CD4-positive, alpha-beta T cell treated with Interleukin-12 subunit alpha and Interleukin-12 subunit beta, for 1 hour (primary cell): ENCODE measurements around the gene CAB39.

Source experiments
- DNase-seq: peaks from one replicate; pipeline ENCODE4 v3.0.0-alpha.2; 2020

The CAB39 gene

GRCh38 chr2:230712443-230713330 lies at the start of gene CAB39:
Gene CAB39, plus strand, starts transcription at chr2:230712842. Its CDS starts 47,160 bp downstream, at chr2:230760002.
- peak; percentile 90 for DNase-seq

- no peak for DNase-seq
Observed at GRCh38 chr2:230664128-230664527, 48.5 kb upstream of the CAB39 start.

- no peak for DNase-seq
Observed at GRCh38 chr2:230664844-230665243, 47.8 kb upstream of the CAB39 start.

GRCh38 chr2:230665263-230665691 lies 47.4 kb upstream of the CAB39 start:
- no peak for DNase-seq

DNA sequence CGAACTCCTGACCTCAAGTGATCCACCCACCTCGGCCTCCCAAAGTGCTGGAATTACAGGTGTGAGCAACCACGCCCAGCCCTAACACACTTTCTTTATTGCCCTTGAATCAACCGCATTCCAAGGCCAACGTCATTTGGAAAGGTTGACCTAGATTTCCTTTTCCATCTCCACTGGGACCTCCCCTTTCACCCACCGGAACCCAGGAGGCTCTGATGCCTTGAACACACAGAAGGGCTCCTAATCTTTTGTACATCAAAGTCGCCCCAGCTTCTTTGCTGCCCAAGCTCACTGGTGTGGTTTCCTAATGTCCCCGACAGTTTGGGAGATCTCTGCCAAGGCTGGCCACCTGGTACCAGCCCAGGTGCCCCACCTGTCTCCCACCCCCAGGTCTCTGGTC lies 46.2 kb upstream of the CAB39 start:
- no peak for DNase-seq

DNA sequence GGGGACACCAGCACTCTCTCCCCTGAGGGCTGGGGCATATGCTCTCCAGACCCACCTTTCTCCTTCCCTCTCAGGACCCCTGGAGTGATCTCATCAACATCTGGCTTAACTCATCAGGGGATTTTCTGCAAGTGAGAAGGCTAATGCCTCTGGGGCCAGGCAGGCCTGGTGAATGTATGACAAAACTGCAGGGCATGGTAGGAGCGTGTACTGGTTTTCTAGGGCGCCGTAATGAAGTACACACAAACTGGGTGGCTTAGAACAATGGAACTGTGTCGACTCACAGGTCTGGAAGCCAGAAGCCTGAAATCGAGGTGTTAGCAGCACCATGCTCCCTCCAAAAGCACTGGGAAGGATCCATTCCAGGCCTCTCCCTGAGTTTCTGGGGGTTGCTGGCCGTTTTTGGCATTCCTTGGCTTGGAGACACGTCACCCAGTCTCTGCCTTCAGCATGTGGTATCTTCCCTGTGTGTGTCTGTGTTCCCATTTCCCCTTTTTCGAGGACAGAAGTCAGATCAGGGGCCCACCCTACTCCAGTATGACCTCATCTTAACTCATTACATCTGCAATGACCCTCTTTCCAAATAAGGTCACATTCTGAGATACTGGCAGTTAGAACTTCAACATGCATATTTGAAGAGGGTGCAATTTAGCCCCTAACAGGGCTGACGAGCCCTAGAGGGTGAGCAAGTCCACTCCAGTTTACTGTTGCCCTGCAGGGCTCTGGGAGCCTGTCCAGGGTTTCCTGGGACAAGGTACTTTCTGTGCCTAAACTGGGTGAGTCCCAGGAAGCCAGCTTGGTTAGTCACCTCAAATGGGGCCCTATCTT lies 45.5 kb upstream of the CAB39 start:
- DNase-seq: no peak

DNA sequence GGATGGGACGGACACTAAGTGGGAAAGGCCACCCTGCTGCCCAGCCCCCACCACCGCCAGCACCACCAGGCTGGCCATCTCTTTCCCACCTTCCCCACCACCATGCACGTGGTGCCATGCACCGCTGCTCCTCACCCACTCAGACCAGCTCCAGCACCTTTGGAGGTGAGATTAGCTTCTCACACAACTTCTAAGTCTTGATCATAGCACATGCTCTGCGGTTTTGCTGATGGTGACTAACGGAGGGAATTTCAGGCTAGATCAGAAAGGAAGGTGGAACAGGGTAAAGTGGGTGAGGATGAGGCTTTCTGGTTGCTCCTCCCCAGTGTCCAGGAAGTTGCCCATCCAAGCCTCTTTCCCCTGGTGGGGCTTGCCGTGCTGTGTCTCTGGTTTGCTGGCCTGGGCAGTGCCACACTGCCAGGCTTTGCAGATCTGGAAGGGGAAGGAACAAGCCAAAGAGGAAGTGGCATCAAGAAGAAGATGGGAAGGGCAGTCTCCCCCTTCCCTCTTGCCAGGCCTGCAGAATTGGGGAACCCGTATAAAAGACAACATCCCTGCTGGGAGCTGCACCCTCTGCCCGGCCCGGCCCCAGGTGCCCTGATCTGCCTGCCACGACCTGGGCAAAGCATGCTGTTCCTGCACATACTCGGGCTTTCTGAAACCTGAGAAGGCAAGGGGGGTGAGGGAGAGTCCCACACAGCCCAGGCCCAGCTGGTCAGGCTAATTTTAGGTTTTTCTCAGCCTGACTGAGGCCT lies 44.3 kb upstream of the CAB39 start:
- DNase-seq: peak; percentile 23

- DNase-seq: no peak
Observed at GRCh38 chr2:230668939-230669303, 43.7 kb upstream of the CAB39 start.

DNA sequence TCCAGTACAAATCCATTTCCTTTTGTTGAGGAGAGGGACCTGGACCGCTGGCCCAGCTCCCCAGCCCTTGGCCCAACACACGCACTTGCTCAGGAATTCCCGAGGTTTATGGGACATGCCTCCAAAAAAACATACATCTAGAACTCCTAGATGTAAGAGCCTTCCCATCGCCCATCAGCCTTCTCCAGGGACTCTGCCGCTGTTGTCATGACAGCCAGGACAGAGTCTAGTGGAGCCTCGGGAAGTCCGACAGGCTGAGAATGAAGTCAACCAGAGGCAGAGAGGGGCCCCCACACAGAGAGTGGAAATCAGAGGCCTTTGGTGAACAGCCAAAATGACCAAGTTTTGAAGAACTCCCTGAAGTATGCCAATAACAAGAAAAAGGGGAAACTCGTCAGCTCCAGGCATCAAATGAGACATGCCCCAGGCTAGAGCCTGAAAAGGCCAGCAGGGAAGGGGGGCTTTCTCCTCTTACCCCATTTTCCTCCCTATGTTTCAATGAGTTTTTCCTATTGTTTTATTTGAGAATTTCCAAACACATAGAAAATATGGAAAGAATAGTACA lies 43.2 kb upstream of the CAB39 start:
- no peak for DNase-seq

- no peak for DNase-seq
Observed at GRCh38 chr2:230671117-230671516, 41.5 kb upstream of the CAB39 start.

DNA sequence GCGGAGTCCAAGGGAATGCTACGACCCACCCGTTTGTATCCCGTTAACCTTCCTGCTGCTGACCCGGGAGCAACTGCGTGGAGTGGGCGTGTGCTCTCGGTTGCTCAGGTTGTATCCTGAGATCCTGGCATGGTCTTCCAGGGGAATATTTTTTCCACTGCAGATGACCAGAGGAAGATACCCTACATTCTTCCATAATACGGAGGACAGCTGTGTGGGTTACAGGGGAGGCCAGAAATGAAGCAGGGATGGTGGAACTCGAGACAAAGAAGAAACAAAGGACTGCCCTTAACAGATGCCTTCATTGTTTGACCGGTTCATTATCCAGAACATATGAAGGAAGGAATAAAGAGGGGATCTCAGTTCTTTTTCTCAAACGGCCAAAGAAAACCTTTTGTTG lies 39.8 kb upstream of the CAB39 start:
- DNase-seq: no peak

DNA sequence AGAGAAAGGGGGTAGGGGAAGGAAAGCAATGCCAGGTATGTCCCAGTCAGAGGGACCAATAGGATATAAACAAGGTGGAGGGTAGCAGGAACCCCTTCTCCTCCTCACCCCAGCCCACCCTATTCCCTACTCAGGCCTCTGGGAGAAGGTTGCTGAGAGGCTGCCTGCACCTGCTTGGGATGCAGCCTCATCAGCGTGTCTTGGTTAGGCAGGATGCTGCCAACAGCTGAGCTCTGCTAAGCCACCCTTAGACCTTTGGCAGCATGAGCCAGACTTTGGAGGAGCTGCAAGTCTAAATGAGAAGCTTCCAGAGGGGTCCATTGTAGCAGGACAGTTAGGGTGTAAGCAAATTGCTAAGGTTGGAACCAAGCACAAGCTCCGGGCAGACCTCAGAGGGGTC lies 38.2 kb upstream of the CAB39 start:
- no peak for DNase-seq

DNA sequence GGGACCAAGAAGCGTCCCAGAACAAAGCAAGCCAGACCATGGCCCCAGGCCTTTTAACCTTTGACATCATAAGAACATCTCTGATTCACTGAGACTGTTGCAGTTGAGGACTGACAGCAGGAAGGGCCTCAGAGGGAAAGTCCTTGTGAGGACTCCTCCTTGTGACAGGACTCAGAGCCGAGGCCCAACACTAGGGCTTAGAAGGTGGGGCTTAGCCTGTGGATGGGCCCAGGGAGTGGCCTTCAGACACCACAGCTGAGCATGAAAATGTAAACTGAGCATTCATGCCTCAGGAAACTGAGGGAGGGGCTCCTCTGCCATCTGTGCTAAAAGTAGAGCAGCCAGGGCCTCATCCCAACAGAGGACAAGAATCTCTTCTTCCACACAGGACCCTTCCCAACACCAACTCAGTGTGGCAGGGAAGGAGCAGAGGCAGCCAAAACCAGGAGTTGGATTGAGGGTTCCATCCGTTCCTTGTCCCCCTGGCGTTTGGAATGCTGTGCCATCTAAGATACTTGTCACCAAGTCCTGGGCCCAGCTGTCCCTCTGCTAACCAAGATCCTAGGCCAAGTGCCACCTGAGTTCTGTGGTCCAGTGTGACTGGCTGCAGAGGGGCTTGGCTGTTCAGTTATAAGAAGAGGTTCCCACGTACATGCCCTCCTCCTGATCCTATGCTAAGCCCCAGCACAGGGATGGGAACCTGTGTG lies 37.5 kb upstream of the CAB39 start:
- DNase-seq: no peak

GRCh38 chr2:230676546-230676945 lies 36.1 kb upstream of the CAB39 start:
- no peak for DNase-seq

DNA sequence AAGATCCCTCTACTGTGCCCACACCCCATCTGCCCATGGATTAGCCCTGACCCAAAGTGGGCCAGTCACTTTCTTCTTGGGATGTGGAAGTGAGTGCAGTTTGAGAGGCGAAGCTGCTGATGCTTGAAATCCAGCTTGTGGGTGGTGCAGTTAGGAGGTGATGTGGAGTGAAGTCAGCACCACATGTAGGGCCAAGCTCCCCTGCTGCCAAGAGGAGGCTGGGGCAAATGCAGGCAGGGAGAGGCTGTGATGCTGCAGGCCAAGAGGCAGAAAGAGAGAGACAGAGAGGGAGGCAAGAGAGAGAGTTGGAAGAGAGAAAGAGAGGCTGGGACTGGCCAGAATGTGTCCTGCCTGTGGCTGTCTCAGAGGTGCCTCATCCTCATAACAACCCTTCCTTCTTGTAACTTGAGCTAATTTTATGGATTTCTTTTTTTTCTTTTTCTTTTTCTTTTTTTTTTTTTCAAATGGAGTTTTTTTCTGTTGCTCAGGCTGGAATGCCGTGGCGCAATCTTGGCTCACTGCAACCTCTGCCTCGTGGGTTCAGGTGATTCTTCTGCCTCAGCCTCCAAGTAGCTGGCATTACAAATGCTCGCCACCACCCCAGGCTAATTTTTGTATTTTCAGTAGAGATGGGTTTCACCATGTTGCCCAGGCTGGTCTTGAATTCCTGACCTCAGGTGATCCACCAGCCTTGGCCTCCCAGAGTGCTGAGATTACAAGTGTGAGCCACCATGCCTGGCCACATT lies 35.3 kb upstream of the CAB39 start:
- no peak for DNase-seq

- no peak for DNase-seq
Observed at GRCh38 chr2:230678018-230678417, 34.6 kb upstream of the CAB39 start.

DNA sequence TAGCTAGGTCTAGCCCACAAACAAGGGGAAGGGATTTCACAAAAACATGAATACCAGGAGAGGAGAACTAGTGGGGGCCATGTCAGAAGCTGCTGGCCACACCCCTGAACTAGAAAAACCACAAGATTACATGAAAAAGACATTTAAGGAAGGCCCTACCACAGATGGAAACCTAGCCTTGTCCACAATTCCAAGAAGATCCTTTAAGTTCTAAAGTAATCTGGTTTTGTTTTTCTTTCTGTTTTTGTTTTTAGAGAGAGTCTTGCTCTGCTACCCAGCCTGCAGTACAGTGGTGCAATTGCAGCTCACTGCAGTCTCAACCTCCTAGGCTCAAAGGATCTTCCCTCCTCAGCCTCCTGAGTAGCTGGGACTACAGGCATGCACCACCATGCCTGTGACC lies 34.2 kb upstream of the CAB39 start:
- DNase-seq: no peak

DNA sequence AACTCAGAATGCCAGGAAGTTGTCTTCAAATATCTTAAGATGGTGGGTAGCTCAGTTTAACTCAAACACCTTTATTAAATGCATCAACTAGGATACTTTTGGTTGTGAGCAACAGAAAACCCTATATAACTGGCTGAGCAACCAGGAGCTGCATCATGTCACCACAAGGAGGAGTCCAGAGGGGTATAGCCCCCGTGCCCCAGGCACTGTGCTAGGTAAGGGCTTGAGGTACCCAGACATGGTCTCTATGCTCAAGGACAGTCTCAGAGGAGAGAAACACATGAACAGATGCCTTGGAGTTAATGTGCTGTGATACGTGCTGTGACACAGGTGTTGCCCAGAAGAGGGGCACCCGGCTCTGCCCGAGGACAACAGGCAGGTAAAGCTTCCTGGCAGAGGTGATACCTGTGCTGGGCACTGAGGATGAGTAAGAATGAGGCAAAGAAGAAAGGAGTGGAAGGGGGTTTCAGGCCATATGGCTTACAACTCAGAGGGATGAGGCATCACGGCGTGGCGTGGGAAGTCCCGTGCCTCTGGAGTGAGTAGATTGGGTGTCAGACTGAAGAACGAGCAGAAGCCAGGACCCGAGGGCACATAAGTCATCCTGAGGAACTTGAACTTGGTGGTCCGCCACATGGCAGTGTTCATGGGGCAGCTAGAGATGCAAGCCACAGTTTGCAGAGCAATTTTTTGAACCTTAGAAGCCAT lies 32.0 kb upstream of the CAB39 start:
- no peak for DNase-seq

- no peak for DNase-seq
Observed at GRCh38 chr2:230681171-230681545, 31.5 kb upstream of the CAB39 start.

DNA sequence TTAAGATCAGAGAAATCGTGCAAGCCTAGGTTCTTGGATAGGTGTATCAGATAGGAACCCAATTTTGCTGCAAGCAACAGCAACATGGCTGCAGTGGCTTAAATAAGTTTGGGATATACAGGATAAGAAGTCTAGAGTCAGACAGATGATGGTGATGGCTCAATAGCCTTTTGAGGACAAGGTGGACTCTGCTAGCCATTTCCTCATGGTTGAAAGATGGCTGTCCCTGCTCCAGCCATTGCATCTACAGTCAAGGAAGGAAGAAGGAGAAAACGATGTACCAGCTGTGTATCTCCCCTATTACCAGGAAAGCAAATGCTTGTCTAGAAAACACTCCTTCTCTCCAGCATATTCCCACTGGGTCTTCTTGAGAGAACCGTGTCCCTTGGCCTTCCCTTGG lies 30.1 kb upstream of the CAB39 start:
- DNase-seq: no peak
